ENCODE data around the gene MYO10.
"Not testable (repeated sequence)": the region's sequence is repeated elsewhere in the genome, so short reads cannot be mapped to it uniquely, and the experiment has no call there.

GRCh38 chr5:16738393-16738792 lies 197.7 kb downstream of the MYO10 start:
- TF ChIP-seq POLR2A, TAF1 (IDR thresholded peaks at IDR 0.05; ENCODE audit: low read depth, low read length): not testable (repeated sequence)
